IPS-18c (cell line): ENCODE data around the gene RTN4R.
"Not testable (repeated sequence)": the region's sequence is repeated elsewhere in the genome, so short reads cannot be mapped to it uniquely, and the experiment has no call there.

Source experiments
- H3K4me3 ChIP-seq: 2 replicates; pipeline ENCODE4 v1.7.0; 2013; ENCODE audit warnings: low read depth, mild to moderate bottlenecking, low read length, moderate library complexity; ENCODE audit not compliant: insufficient read depth
- H3K9me3 ChIP-seq: one replicate; pipeline ENCODE4 v1.6.1; 2013; ENCODE audit warnings: mild to moderate bottlenecking, low read length, moderate library complexity; ENCODE audit not compliant: control insufficient read depth, insufficient read depth

The RTN4R gene

DNA sequence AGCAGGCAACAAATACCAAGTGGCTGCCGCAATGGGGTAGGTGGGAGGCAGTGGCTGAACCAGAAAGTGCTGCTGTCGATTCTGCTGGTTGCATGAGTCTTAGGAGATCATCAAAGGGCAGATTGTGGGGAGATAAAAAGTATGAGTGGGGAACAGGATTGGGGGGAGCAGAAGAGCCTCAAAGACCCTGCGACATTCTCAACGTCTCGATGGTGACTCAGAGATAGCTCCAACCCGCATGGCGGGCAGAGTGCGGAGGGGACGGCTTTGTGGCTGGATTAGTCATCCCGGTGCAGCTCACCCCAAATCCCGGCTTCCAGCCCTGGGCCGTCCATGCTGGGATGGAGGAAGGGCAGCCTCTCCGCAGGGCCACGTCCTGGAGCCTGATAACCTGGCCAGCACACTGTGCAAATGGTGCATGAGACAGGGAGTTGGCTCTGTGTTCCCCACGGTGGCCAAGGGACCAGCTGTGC lies 11.6 kb upstream of the RTN4R start:
- Histone ChIP-seq H3K4me3 (no peak overlapping the region), H3K9me3 (no peaks in the 10 kb centered on the region)

- H3K9me3 ChIP-seq, H3K4me3 ChIP-seq: not testable (repeated sequence)
Measured at GRCh38 chr22:20278726-20279490, 10.8 kb upstream of the RTN4R start.

DNA sequence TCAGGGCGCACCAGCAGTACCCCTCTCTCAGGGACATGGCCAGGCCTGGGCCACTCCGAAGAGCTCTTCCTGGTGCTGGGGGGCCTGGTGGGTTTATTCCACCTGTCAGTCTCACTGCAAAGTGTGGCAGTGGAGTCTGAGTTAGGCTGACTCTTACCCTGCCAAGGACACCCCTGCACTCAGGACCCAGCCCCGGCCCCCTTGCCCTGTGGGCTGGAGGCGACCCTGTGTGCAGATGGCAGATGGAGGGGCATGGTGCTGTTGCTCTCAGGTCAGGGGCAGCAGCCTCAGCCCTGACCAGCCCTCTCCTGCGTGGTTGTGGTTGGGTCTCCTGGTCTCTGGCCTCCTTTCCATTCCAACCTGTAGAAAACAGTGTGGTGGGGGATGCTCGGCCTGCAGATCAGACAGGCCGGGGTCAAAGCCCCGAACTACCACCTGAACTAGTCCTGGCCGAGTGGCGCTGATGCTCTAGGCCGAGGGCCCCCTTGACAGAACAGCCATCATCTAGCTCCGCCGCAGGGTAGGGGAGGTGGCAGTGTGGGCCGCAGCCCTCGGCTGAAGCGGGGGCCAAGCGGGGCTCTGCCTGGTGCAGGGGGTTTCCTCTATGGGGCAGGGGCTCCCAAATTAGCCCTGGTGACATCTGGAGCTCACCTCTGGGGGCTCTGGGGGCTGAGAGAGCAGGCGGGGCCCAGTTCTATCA lies 10.0 kb upstream of the RTN4R start:
- not testable (repeated sequence) for H3K4me3 ChIP-seq

GRCh38 chr22:20276468-20276867 lies 8.3 kb upstream of the RTN4R start:
- Histone ChIP-seq H3K9me3 (no peaks in the 10 kb centered on the region), H3K4me3 (no peak overlapping the region)

More for the DNA sequence above, 10.0 kb upstream of the RTN4R start:
- H3K9me3 ChIP-seq = not testable (repeated sequence)

- Histone ChIP-seq H3K9me3 (no peaks in the 10 kb centered on the region), H3K4me3 (no peak overlapping the region)
Measured at GRCh38 chr22:20275836-20276235, 7.7 kb upstream of the RTN4R start.

DNA sequence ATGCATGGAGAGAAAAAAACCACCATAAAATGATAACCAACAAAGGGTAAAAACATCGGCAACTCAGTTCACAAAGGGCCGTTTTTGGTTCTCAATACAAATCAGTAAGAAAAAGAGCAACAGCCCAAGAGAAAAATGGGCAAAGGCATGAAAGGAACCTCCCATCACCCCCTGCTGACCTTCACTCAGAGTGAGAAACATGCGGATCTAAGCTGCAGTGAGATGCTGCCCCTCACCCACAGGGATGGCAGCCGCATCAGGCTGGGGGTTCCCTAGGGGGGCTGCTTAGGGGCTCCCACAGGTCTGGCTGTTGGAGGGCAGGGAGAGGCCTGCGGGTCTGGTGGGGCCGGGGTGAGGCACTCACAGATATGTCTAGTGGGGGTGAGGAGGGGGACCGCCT lies 7.2 kb upstream of the RTN4R start:
- H3K4me3 ChIP-seq, H3K9me3 ChIP-seq: not testable (repeated sequence)

- not testable (repeated sequence) for H3K4me3 ChIP-seq, H3K9me3 ChIP-seq
Measured at GRCh38 chr22:20274374-20274773, 6.3 kb upstream of the RTN4R start.

DNA sequence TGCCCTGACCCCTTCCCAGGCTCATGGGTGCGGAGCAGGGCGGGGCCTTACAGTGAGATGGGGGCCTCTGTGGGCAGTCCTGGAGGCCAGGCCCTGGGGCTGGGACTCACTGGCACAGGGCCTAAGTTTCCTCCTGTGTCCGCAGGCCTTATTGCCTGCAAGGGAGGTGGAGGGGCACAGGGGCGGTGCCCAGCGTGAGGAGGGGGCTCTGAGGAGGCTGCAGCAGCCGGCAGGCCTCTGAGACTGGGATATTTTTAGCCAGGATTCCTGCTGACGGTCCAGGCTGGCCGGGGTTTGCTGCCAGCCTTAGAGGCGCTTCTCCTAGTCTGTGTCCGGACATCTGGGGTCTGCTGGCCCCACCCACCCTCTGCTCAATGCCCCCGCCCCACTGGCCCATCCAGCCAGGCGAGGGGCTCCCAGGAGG lies 5.7 kb upstream of the RTN4R start:
- no peak overlapping the region for H3K4me3 ChIP-seq

GRCh38 chr22:20272700-20273099 lies 4.6 kb upstream of the RTN4R start:
- Histone ChIP-seq H3K9me3 (no peaks in the 10 kb centered on the region), H3K4me3 (no peak overlapping the region)

More for the DNA sequence above, 5.7 kb upstream of the RTN4R start:
- no peaks in the 10 kb centered on the region for H3K9me3 ChIP-seq

- H3K4me3 ChIP-seq = no peak overlapping the region
- no peaks in the 10 kb centered on the region for H3K9me3 ChIP-seq
Measured at GRCh38 chr22:20272174-20272573, 4.1 kb upstream of the RTN4R start.

GRCh38 chr22:20271114-20271994 lies 3.2 kb upstream of the RTN4R start:
- Histone ChIP-seq H3K9me3 (no peaks in the 10 kb centered on the region), H3K4me3 (no peak overlapping the region)

DNA sequence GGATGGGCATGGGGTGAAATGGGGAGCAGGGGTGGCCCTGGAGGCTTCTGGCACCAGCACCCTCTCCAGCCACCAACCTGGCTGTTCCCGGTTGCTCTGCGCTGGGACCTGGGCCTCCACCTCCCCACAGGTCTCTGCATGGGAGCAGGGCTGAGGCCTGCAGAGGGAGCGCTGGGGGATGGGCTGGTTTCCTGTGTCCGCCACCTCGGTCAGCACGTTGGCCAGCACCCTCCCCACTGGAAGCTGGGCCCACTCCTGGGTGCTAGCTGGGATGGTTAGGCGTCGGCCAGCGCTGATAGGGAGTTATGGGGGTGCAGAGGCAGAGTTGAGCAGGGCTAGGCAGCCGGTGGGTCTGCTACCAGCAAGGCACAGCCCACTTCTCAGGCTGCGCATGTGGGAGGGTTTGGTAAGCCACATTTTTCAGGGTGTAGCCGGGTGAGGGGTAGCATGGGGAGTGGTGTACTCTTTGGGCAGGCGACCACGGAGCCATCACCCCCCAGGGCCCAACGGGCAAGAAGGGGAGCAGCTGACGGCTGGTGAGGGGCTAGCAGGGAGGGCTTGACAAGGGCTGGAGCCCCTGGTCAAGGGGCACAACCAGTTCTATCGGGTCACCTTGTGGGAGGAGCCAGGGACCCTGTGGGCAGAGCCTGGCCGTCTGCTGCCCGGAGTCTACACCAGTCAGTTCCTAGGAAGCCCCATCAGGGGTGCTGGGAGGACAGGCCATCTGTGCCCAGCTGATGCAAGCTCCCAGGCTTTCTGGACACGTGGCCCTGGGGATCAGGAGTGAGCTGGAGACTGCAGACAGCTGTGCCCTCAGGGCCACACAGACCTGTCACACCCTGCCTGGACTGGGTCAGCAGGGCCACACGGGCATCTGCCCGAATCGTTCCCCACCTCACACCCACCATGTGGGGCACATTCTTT lies 2.3 kb upstream of the RTN4R start:
- H3K4me3 ChIP-seq, H3K9me3 ChIP-seq: not testable (repeated sequence)

DNA sequence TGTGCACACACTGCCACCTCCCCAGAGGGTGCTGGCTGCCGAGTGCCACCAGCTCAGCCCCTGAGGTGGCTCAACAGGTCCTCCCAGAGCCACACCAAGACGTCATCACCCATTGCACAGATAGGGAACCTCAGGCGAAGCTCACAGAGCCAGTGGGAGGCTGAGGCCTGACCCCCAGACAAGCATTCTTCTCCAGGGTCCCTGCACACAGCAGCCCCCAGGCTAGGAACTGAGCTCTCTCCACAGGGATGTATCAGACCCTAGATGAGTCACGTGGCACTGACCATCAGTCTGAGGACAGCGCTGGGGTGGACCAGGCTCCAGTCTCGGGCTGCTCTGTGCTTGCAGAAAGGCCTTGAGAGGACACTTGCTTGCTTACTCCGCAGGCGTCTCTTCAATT lies 1.6 kb upstream of the RTN4R start:
- H3K4me3 ChIP-seq, H3K9me3 ChIP-seq: not testable (repeated sequence)

DNA sequence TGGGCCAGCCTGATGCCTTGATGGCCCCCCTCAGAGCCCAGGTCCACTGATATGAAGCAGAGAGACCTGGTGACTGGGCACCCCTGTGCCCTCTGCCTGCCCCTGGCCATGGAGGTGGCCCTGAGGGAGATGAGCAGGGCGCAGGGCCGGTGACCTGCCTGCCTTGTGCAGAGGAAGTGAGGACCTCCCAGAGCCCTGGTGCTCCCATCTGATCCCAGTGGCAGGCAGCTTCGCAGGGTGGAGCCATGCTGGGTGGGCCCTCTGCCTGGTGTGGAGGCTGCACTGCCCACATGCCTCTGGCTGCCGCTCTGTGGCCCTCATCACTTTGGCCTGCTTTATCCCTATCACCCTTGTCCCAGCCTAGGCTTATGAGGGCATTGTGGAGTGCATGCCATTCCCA lies 1.1 kb upstream of the RTN4R start:
- not testable (repeated sequence) for H3K9me3 ChIP-seq, H3K4me3 ChIP-seq

DNA sequence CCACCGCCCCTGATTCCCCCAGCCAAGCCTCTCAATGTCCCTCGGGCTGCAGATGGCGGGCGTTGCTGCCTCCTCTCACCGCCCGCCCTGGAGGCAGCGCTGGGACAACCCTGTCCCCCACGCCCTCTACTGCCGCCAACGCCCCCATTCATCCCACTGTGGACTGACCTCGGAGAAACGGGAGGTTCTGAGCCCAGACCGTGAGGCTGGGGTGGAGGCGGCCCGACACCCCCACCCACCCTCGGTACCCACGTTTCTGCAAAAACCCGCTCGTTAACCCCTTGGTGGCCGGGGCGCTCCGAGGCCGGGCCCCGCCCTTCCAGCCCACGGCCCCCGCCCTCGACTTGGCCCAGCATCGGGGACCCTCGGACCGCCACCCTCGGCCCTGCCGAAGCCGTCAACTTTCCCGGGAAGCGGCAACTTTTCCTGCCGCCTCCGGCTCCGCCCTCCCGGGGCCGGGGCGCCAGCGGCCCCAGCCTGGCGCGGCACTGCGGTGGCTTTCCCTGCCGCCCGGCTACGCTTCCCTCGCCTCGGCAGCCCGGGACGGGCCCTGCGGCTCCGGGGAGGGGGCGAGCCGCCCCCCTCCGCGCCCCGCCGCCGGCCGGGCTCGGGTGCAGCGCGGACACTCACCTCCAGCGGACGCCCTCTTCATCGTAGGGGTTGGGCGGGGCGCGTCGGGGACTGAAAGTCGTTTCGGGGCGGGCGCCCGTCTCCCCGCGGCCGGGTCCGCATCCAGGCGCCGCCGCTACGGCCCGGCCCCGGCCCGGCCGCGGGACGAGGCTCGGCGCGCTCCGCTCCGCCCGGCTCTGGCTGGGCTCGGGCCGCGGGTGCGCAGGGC lies 458 bp downstream of the RTN4R start:
- H3K4me3 ChIP-seq = peak overlapping the region; percentile 53

More for the DNA sequence above, 458 bp downstream of the RTN4R start:
- no peaks in the 10 kb centered on the region for H3K9me3 ChIP-seq
